ENCODE data around the gene PER2.
A peak's percentile ranks its signal among the peaks of the same experiment; 100 is the strongest.
"Not testable (repeated sequence)": the region's sequence is repeated elsewhere in the genome, so short reads cannot be mapped to it uniquely, and the experiment has no call there.

PER2 gene

GRCh38 chr2:238287737-238288649 lies at the start of gene PER2:
Gene PER2 (minus strand): TSS chr2:238288610. CDS start chr2:238277936, 10,674 bp downstream.
- TF ChIP-seq CTCF (IDR thresholded peaks at IDR 0.05; ENCODE audit: low read depth, low read length): no peak

GRCh38 chr2:238337846-238338245 lies 49.4 kb upstream of the PER2 start:
- TF ChIP-seq CTCF (IDR thresholded peaks at IDR 0.05; ENCODE audit: low read depth, low read length): no peak
- H3K4me3 ChIP-seq (ENCODE audit: low read depth, low read length): no peak overlapping the region

More at GRCh38 chr2:238287737-238288649, at the start of gene PER2:
- peak within 1 kb of the TSS; percentile 76 for H3K4me3 ChIP-seq (ENCODE audit: low read depth, low read length)

- H3K4me3 ChIP-seq (ENCODE audit: low read depth, low read length): no peak overlapping the region
- TF ChIP-seq CTCF (IDR thresholded peaks at IDR 0.05; ENCODE audit: low read depth, low read length): no peak
Measured at GRCh38 chr2:238336793-238337444, 48.5 kb upstream of the PER2 start.

- TF ChIP-seq CTCF (IDR thresholded peaks at IDR 0.05; ENCODE audit: low read depth, low read length): no peak
- no peak overlapping the region for H3K4me3 ChIP-seq (ENCODE audit: low read depth, low read length)
Measured at GRCh38 chr2:238336151-238336550, 47.7 kb upstream of the PER2 start.

- not testable (repeated sequence) for H3K4me3 ChIP-seq (ENCODE audit: low read depth, low read length)
Measured at GRCh38 chr2:238335591-238335990, 47.2 kb upstream of the PER2 start.

- no peak overlapping the region for H3K4me3 ChIP-seq (ENCODE audit: low read depth, low read length)
- TF ChIP-seq CTCF (IDR thresholded peaks at IDR 0.05; ENCODE audit: low read depth, low read length): no peak
Measured at GRCh38 chr2:238334885-238335284, 46.5 kb upstream of the PER2 start.

- no peak for TF ChIP-seq CTCF (IDR thresholded peaks at IDR 0.05; ENCODE audit: low read depth, low read length)
- no peak overlapping the region for H3K4me3 ChIP-seq (ENCODE audit: low read depth, low read length)
Measured at GRCh38 chr2:238331916-238332315, 43.5 kb upstream of the PER2 start.
